ENCODE results near the gene OLFM1.
A peak's percentile ranks its signal among the peaks of the same experiment; 100 is the strongest.
"Not testable (repeated sequence)": the region's sequence is repeated elsewhere in the genome, so short reads cannot be mapped to it uniquely, and the experiment has no call there.

Gene OLFM1

DNA sequence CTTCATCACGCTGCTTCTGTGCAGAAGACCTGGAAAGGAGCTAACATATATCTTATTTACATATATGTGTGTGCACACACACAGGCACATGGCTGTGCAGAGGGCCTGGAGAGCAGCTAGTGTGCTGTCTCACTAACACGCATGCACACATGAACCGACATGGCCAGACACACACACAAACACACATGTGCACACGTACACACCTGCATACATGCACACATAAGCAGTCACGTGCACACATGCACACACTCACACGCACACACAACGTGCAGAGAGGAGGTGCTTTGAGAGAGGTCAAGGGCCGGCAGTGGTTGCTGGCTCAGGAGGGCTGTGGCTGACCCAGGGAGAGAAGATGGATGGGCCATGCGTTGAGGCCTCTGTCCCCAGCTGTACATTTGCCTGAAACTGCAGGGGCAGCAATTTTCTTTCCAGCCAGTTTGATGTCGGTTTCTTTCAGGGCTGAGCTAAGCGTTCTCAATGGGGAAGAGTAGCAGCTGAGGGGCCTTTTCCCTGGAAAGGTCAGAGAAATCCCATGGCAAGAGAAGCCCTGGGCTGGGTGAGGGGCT, 66.7 kb downstream of the OLFM1 start:
- TF ChIP-seq EZH2 (IDR thresholded peaks at IDR 0.05) (no peak), FOXP2 (optimal IDR thresholded peaks at IDR 0.05; ENCODE audit: control extremely low read depth, extremely low read length, insufficient read depth) (no peak), POLR2AphosphoS5 (IDR thresholded peaks at IDR 0.05; ENCODE audit: borderline replicate concordance, low read depth, low read length) (no peak)
- H3K4me3 ChIP-seq: no peak overlapping the region; the same call in 1 of the 2 replicates
- DNase-seq (ENCODE audit: low read depth, low spot score): no peak
- no peak overlapping the region for H3K27ac ChIP-seq
- no peak overlapping the region for H3K9ac ChIP-seq (ENCODE audit: insufficient read length)
- H3K9me3 ChIP-seq (ENCODE audit: low read depth, low read length): no peaks in the 10 kb centered on the region
- H3K36me3 ChIP-seq (ENCODE audit: insufficient read depth, low read length): no peaks in the 10 kb centered on the region

DNA sequence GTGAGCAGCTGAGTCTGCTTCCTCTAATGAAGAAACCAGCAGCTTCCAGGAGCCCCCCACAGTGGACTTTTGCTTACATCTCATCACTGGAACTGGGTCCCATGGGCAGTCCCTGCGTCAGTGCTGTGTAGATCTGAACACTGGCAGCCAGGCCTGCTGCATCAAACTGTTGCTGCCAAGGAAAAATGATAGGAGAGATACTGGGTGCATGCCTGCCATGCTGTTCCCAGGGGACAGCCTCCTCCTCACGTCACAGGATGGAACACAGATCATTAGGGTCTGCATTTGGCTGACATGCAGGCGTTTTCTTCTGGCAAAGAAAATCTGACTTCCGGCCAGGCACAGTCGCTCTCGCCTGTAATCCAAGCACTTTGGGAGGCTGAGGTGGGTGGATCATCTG, 67.9 kb downstream of the OLFM1 start:
- no peaks in the 10 kb centered on the region for H3K9me3 ChIP-seq (ENCODE audit: low read depth, low read length)
- no peak for DNase-seq (ENCODE audit: low read depth, low spot score)

DNA sequence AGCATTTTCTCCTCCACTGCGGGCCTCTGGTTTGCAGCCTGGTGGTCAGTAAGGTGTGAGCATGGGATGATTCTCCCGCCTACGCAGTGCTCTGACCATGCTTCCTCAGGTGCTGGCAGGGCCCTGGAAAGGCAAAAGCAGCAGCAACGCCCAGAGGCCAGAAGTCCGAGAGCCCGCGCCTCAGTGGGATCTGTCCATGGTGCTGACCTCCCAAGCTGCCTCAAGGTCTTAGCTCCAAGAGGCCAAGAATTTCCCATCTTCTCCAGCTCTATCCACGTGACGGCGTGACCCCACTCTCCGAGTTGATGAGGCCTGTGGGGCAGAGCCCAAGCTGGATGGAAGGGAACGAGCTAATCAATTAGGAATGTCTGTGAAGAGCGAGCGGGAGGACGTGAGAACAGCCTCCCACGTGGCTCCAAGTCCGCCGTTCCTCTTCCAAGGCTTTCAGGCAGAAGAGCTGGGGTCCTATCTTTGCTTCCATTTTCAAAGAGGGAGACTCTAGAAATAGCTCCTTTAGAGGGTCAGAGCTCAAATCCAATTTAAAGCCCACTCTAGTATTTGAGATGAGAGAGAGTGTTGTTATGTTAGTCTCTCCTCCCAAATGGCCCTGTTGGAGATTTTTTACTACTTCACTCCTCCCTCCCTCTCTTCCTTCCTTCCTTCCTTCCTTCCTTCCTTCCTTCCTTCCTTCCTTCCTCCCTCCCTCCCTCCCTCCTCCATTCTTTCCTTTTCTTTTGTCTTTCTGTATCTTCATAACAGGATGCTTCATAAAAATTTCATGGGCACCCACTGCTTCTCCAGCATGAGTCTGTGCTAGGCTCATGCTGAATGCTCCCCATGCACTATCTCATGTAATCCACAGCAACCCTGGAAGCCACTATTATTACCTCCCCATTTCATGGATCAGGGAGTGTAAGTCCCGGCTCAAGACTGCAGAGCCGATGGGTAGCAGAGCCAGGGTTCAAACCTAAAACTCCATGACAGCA, 69.3 kb downstream of the OLFM1 start:
- TF ChIP-seq POLR2AphosphoS5 (IDR thresholded peaks at IDR 0.05; ENCODE audit: borderline replicate concordance, low read depth, low read length) (0 out of 2 replicates have a peak, but pooled peaks have one; percentile 24), FOXP2 (optimal IDR thresholded peaks at IDR 0.05; ENCODE audit: control extremely low read depth, extremely low read length, insufficient read depth) (no peak)
- Histone ChIP-seq H3K27ac (peak overlapping the region; percentile 96), H3K9me3 (ENCODE audit: low read depth, low read length) (no peaks in the 10 kb centered on the region), H3K36me3 (ENCODE audit: insufficient read depth, low read length) (no peaks in the 10 kb centered on the region), H3K9ac (ENCODE audit: insufficient read length) (no peak overlapping the region), H3K4me3 (peak overlapping the region; percentile 51)
- peak; percentile 90 for DNase-seq (ENCODE audit: low read depth, low spot score)

More for the DNA sequence above, 67.9 kb downstream of the OLFM1 start:
- Histone ChIP-seq H3K27ac (no peak overlapping the region), H3K4me3 (peak overlapping the region; percentile 51), H3K36me3 (ENCODE audit: insufficient read depth, low read length) (no peaks in the 10 kb centered on the region), H3K9ac (ENCODE audit: insufficient read length) (no peak overlapping the region)
- no peak for TF ChIP-seq EZH2 (IDR thresholded peaks at IDR 0.05)
- TF ChIP-seq POLR2AphosphoS5 (IDR thresholded peaks at IDR 0.05; ENCODE audit: borderline replicate concordance, low read depth, low read length): no peak
- TF ChIP-seq FOXP2 (optimal IDR thresholded peaks at IDR 0.05; ENCODE audit: control extremely low read depth, extremely low read length, insufficient read depth): no peak

DNA sequence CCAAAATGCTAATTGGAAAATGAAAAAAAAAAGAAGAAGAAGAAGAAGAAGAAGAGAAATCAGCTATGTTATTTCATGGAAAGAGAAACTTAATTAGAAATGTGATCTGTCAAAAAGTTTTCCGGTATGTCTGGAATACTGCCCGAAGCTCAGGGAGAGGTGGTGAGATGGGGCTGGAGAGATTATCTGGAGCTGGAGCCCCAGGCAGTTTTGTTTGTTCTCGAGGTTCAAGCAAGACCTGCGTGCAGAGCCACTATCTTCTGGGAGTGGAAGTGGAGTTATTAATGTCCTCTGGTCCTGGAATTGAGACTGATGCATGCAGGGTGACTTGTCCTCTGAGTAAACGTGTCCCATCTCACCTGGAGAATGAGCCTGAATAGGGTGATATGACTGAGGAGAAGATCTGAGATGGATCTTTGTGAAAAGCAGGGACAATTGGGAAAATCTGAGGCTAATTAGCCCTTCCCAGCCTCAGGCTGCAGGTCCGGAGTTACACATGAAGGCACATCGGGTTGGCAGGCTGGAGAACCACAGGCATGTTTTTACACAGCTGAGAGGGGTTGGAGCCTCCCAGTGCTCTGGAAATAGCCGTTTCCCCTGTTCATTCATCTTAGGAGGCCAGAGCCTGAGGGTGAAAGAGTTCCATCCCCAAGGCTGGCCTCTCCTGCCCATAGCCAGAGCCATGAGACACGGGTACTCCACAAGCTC, 70.5 kb downstream of the OLFM1 start:
- H3K27ac ChIP-seq: peak overlapping the region; percentile 96
- no peak overlapping the region for H3K9ac ChIP-seq (ENCODE audit: insufficient read length)
- no peaks in the 10 kb centered on the region for H3K9me3 ChIP-seq (ENCODE audit: low read depth, low read length)
- H3K4me3 ChIP-seq: peak overlapping the region; percentile 46
- H3K36me3 ChIP-seq (ENCODE audit: insufficient read depth, low read length): no peaks in the 10 kb centered on the region
- TF ChIP-seq EZH2 (IDR thresholded peaks at IDR 0.05) (no peak), FOXP2 (optimal IDR thresholded peaks at IDR 0.05; ENCODE audit: control extremely low read depth, extremely low read length, insufficient read depth) (no peak), POLR2AphosphoS5 (IDR thresholded peaks at IDR 0.05; ENCODE audit: borderline replicate concordance, low read depth, low read length) (no peak; the same call in 1 of the 2 replicates)
- peak; percentile 87 for DNase-seq (ENCODE audit: low read depth, low spot score)

DNA sequence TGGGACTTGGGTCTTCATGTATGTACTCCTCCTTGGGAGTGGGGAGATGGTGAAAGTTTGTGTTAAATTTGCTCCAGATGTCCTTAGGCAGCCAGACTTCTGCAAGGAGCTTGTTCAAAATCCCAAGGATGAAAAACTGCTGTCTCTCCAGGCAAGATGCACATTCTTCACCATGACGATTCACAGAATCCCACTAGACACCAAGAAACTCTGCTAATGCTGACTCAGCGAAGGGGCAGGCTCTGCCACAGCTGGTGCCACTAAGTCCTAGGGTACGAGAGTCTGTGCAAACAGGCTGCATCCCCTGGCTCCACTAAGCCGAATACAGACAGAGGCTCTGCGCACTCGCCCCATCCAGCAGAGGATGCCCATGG, 71.1 kb downstream of the OLFM1 start:
- no peak for TF ChIP-seq EZH2 (IDR thresholded peaks at IDR 0.05)
- no peak for TF ChIP-seq FOXP2 (optimal IDR thresholded peaks at IDR 0.05; ENCODE audit: control extremely low read depth, extremely low read length, insufficient read depth)
- TF ChIP-seq POLR2AphosphoS5 (IDR thresholded peaks at IDR 0.05; ENCODE audit: borderline replicate concordance, low read depth, low read length): no peak; the same call in 1 of the 2 replicates
- Histone ChIP-seq H3K9me3 (ENCODE audit: low read depth, low read length) (no peaks in the 10 kb centered on the region), H3K27ac (peak overlapping the region; percentile 96), H3K4me3 (peak overlapping the region; percentile 46), H3K36me3 (ENCODE audit: insufficient read depth, low read length) (no peaks in the 10 kb centered on the region), H3K9ac (ENCODE audit: insufficient read length) (no peak overlapping the region)
- peak; percentile 80 for DNase-seq (ENCODE audit: low read depth, low spot score)

DNA sequence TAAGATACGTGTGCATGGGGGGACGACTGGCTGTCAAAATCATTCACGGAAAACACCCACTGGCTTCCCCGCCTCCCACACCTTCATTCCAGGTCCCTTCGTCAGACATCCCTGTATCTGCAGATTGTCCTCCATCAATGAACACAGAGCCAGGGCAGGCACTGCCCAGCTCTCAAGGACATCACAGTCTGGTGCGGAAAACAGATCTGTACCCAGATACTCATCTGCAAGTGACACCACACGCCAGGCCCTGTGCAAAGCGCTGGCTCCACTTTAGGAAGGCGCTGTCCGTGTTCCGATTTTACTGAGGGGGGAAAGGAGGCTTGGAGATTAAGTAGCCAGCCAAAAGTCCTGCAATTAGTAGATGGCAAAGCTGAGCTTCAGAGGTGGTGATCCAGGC, 72.3 kb downstream of the OLFM1 start:
- H3K9ac ChIP-seq (ENCODE audit: insufficient read length): no peak overlapping the region
- DNase-seq (ENCODE audit: low read depth, low spot score): no peak
- no peak for TF ChIP-seq EZH2 (IDR thresholded peaks at IDR 0.05)
- no peak for TF ChIP-seq POLR2AphosphoS5 (IDR thresholded peaks at IDR 0.05; ENCODE audit: borderline replicate concordance, low read depth, low read length)
- no peak for TF ChIP-seq FOXP2 (optimal IDR thresholded peaks at IDR 0.05; ENCODE audit: control extremely low read depth, extremely low read length, insufficient read depth)
- H3K9me3 ChIP-seq (ENCODE audit: low read depth, low read length): no peaks in the 10 kb centered on the region
- no peaks in the 10 kb centered on the region for H3K36me3 ChIP-seq (ENCODE audit: insufficient read depth, low read length)
- no peak overlapping the region for H3K27ac ChIP-seq
- no peak overlapping the region for H3K4me3 ChIP-seq

DNA sequence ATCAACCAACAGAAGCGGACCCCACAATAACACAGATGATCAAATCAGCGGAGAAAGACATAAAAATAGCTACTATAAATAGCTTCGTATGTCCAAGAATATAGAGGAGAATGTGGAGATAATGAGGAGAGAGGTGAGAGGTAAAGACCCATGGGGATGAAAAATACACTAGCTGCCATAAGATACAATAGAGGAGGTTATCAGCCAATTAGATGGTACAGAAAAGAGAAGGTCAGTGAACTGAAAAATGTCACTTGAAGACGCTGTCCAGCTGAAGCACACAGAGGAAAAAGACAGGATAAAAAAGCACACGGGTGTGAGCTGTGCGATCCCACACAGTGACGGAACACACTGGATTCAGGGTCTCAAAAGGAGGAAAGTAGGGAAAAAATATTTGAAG, 73.4 kb downstream of the OLFM1 start:
- H3K27ac ChIP-seq: no peak overlapping the region
- H3K9ac ChIP-seq (ENCODE audit: insufficient read length): no peak overlapping the region
- DNase-seq (ENCODE audit: low read depth, low spot score): no peak
- H3K9me3 ChIP-seq (ENCODE audit: low read depth, low read length): no peaks in the 10 kb centered on the region
- H3K36me3 ChIP-seq (ENCODE audit: insufficient read depth, low read length): no peaks in the 10 kb centered on the region
- no peak for TF ChIP-seq FOXP2 (optimal IDR thresholded peaks at IDR 0.05; ENCODE audit: control extremely low read depth, extremely low read length, insufficient read depth)
- no peak for TF ChIP-seq POLR2AphosphoS5 (IDR thresholded peaks at IDR 0.05; ENCODE audit: borderline replicate concordance, low read depth, low read length)
- no peak for TF ChIP-seq EZH2 (IDR thresholded peaks at IDR 0.05)
- no peak overlapping the region for H3K4me3 ChIP-seq

DNA sequence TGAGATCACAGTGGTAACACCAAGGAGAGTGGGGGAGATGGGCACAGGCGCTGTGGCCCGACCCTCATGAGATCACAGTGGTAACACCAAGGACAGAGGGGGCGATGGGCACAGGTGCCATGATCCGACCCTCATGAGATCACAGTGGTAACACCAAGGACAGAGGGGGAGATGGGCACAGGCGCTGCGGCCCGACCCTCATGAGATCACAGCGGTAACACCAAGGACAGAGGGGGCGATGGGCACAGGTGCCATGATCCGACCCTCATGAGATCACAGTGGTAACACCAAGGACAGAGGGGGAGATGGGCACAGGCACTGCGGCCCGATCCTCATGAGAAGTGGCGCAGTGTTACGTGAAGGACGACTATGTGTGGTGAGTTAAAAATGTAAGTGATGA, 75.1 kb downstream of the OLFM1 start:
- H3K9ac ChIP-seq (ENCODE audit: insufficient read length): not testable (repeated sequence)

More for the DNA sequence above, 75.1 kb downstream of the OLFM1 start:
- not testable (repeated sequence) for DNase-seq (ENCODE audit: low read depth, low spot score); H3K4me3 ChIP-seq; H3K27ac ChIP-seq; H3K9me3 ChIP-seq (ENCODE audit: low read depth, low read length); H3K36me3 ChIP-seq (ENCODE audit: insufficient read depth, low read length)

Measured in SK-N-MC (cell line).